HAP-1 (cell line): Measurements from ENCODE around the gene MRPS27.
"Not testable (repeated sequence)": the region's sequence is repeated elsewhere in the genome, so short reads cannot be mapped to it uniquely, and the experiment has no call there.

Experiments
- DNase-seq, 2 experiments: peaks; one replicate each; pipeline ENCODE4 v3.0.0-alpha.2; 2016 to 2020; ENCODE audit warnings: low spot score in 2 of 2
- H3K27me3 ChIP-seq: fragments of 250-450 bp; sonication (Bioruptor Pico); 2 replicates; pipeline ENCODE4 v1.5.1; 2020; ENCODE audit warnings: low read depth, mild to moderate bottlenecking, moderate library complexity
- H3K36me3 ChIP-seq: fragments of 250-450 bp; sonication (Bioruptor Pico); replicated peaks from 2 replicates; pipeline ENCODE4 v1.5.1; 2020; ENCODE audit warnings: mild to moderate bottlenecking
- H3K4me1 ChIP-seq: fragments of 250-450 bp; sonication (Bioruptor Pico); 2 replicates; pipeline ENCODE4 v1.5.1; 2020; ENCODE audit warnings: mild to moderate bottlenecking
- H3K4me3 ChIP-seq: fragments of 250-450 bp; sonication (Bioruptor Pico); 2 replicates; pipeline ENCODE4 v1.5.1; 2020; ENCODE audit warnings: mild to moderate bottlenecking, moderate library complexity
- H3K9me3 ChIP-seq: fragments of 250-450 bp; sonication (Bioruptor Pico); 2 replicates; pipeline ENCODE4 v1.5.1; 2020; ENCODE audit warnings: mild to moderate bottlenecking, moderate library complexity
- in situ Hi-C: fragments of 300-500 bp; cut with MboI; formaldehyde crosslinking; loops from 3 replicates; pipeline ENCODE4 v1.14.3; 2020; ENCODE audit warnings: low sequenced_read_pairs, inconsistent platforms, mixed read lengths

The MRPS27 gene

DNA sequence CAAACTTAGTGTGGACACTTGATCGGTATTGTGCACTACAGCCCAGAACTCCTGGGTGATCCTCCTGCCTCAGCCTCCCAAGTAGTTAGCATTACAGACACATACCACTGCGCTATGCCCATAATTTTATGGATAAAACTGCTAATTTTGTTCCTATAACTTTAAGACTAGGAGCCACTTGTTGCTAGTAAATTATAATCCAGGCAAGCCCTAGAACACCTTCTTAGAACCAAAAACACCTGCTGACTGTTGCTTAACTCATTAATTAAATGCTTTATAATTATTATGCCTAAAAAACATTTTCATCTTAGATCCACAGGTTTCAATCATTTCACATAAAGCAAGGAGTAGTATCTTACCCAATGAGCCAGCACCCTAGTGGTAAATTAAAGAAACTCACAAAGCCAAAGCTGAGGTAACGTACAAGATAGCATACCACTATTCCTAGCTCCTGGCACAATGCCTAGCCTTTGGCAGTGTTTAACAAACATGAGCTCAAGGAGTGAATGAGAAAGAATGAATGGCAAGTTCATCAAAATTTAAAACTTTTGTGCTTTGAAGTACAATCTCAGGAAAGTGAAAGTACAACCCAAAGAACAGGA, 5.4 kb downstream of the MRPS27 start:
- Histone ChIP-seq H3K36me3 (peaks cover 18% of the 10 kb centered on the region), H3K27me3 (no peaks in the 10 kb centered on the region), H3K9me3 (no peaks in the 10 kb centered on the region), H3K4me1 (peaks cover 10% of the 10 kb centered on the region), H3K4me3 (no peak overlapping the region)
- in situ Hi-C loops = loop anchor here (10.0 to 25.0 kb wide), 2 partner anchors 170 to 727 kb away; partner anchors contain the start of gene MCCC2
- DNase-seq = peak; percentile 52 to 76

DNA sequence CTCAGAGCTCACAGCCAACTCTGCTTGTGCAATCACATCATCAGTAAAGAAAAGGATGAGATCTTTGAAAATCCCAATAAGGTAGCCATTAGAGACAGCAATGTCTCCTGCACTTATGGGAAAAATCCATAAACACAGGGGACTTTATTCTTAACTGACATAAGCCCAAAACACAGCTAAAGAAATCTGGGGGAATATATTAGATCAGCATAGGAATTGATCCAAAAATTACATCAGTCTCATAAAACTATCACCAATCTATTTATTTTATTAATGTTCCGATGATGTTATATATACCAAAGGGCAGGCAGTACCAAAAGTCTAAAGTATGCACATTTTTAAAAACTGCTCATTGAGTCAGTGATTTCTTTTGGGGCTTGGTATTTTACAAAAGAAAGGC, 6.9 kb downstream of the MRPS27 start:
- Histone ChIP-seq H3K27me3 (no peaks in the 10 kb centered on the region), H3K9me3 (no peaks in the 10 kb centered on the region), H3K36me3 (peaks cover 21% of the 10 kb centered on the region), H3K4me3 (no peak overlapping the region), H3K4me1 (peaks cover 10% of the 10 kb centered on the region)
- in situ Hi-C loops = loop anchor here (10.0 to 25.0 kb wide), 2 partner anchors 168 to 726 kb away; partner anchors contain the start of gene MCCC2
- DNase-seq = no peak

DNA sequence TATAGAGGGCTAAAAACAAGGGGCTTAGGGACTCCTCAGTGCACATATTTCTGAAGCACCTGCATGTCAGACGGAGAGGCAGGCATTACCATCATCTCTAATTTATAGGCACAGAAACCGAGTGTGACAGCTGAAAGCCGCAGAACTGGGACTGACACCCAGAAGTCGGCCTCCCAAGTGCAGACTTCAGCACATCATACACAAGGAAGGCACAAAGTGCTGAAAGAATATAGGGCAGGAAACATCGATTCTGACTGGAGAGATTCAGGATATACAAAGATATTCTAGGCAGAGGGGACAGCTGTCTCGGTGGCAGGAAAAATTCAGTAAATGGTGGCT, 11.2 kb downstream of the MRPS27 start:
- H3K4me1 ChIP-seq = peaks cover 32% of the 10 kb centered on the region
- H3K4me3 ChIP-seq = no peak overlapping the region
- H3K36me3 ChIP-seq = peaks cover 16% of the 10 kb centered on the region
- in situ Hi-C loops = loop anchor here (5.0 to 25.0 kb wide), 2 partner anchors 527 to 722 kb away; partner anchors contain the start of gene MCCC2
- H3K27me3 ChIP-seq = no peaks in the 10 kb centered on the region
- DNase-seq = no peak
- no peaks in the 10 kb centered on the region for H3K9me3 ChIP-seq

DNA sequence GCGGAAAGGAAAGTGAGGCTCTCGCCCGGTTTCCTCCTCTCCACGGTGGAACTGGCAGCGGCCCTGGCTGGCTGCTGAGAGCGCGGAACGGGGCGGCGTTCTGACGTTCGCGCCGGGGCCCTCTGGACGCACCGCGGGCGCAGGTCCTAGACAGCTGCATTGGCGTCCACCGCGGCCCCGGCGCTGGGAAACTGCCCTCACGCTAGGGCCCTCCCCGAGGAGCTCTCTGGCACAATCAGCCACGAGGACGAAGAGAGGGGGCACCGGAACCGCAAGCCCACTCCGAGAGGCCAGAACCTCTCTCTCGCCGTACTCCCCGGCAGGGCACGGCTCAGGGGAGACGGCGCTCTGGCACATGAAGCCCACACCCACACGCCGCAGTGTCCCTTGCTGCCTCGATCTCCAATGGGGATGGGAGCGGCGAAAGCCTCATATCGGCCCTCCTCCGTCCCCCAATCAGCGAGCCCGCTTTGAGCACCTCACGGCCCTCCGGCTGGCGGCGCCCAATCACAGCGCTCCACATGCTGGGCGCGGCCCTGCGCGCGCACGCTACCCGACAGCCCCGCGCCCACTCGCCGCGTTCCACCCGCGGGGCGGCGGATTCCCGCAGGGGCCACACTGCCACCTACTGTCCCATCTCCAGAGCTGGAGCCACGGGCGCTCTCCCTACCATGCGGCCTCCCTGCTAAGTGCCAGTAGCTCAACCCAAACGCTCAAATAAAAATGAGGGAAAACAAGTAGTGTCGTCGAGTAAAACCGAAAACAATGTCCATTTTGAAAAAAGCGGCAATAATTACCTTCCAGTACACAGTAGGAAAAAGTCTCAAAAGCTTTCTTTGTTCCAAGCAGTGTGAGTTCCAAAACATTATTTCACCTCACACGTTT, 11.8 kb downstream of the MRPS27 start:
- H3K4me1 ChIP-seq = peaks cover 33% of the 10 kb centered on the region
- in situ Hi-C loops = loop anchor here (5.0 to 25.0 kb wide), 2 partner anchors 526 to 721 kb away; partner anchors contain the start of gene MCCC2
- peak overlapping the region; percentile 66 for H3K4me3 ChIP-seq
- DNase-seq = peak; percentile 92 to 97
- no peaks in the 10 kb centered on the region for H3K9me3 ChIP-seq
- peaks cover 16% of the 10 kb centered on the region for H3K36me3 ChIP-seq
- no peaks in the 10 kb centered on the region for H3K27me3 ChIP-seq

DNA sequence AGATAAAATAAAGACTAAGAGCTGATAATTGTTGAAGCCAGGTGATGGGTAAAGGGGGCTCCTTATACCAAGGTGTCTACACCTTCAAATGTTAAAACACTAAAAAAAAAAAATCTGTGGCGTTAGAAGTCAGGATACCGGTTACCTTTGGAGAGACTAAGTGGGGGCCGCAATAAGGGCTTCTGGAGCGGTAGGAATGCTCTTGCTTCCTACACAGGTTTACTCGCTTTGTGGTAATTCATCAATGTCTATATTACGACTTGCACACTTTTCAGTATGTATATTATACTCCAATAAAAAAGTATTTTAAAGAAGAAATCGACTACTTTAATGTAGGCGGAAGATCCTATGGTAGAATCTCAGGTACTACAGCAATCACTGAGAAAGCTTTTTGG, 12.5 kb downstream of the MRPS27 start:
- H3K9me3 ChIP-seq = no peaks in the 10 kb centered on the region
- peak overlapping the region; percentile 66 for H3K4me3 ChIP-seq
- H3K27me3 ChIP-seq = no peaks in the 10 kb centered on the region
- H3K36me3 ChIP-seq = peaks cover 12% of the 10 kb centered on the region
- H3K4me1 ChIP-seq = peaks cover 39% of the 10 kb centered on the region
- DNase-seq = no peak
- in situ Hi-C loops = loop anchor here (5.0 to 25.0 kb wide), 2 partner anchors 525 to 720 kb away; partner anchors contain the start of gene MCCC2

DNA sequence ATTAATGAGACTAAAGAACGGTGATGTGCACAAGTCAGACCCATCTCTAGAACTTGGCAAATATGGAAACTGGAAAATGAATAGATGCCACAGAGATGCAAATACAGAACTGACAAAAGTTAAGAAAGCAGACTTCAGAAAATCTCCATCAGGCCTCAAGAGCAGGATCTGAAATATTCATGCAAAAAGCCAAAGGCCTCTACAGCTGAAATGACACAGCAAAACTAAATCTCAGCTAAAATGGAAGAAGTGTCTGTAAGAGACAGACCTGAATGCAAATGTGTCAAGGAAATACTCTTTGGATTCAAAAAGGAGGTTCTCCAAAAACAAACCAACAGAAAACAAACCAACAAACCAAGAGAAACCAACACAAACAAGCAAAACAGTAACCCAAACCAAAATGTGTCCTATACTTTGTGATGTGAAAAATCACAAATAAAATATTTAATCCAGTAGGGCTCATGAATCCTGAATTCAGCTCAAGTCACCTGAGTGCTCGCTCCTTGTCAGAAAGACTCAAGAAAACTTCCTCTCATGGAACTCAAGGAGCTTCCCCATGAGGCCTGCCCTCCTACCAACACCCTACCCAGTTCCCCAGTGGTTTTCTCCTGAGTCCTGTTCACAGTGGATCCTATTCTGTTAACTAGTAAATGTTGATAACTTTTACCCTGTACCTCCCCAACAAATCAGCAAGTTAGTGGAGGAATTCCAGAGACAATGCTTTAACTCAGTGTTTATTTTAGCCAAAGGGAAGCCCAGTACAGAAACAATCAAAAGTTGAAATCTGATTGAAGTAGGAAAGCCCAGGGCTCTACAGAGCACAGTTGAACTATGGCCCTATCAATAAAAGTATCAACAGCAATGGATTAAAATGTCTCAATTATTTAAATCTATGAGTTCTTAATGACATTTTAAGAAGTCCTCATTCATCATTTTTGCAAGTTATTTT, 14.6 kb downstream of the MRPS27 start:
- no peak overlapping the region for H3K4me3 ChIP-seq
- peak in 1 of 2 experiments; percentile 18 for DNase-seq
- in situ Hi-C loops = loop anchor here (5.0 to 25.0 kb wide), 2 partner anchors 523 to 718 kb away; partner anchors contain the start of gene MCCC2
- no peaks in the 10 kb centered on the region for H3K9me3 ChIP-seq
- no peaks in the 10 kb centered on the region for H3K27me3 ChIP-seq
- peaks cover 8% of the 10 kb centered on the region for H3K36me3 ChIP-seq
- peaks cover 58% of the 10 kb centered on the region for H3K4me1 ChIP-seq

DNA sequence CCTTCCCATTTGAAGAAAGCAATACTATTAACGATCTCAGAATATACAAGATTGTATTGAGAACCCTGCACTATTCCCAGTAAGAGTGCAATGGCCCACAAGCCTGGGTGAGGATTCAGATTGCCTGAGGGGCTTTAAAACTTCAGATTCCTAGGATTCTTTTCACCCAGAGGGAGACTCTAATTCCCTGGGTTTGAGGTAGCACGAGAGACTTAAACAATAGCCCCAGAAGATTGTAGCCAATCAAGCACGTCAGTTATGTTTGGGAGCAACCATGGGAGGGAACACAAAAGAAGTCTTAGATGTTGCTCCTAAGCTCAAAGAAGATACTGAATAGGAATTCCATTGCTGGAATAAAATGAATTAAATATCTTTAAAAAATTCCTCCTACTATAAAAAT, 17.9 kb downstream of the MRPS27 start:
- Histone ChIP-seq H3K4me1 (peaks cover 52% of the 10 kb centered on the region), H3K27me3 (no peaks in the 10 kb centered on the region), H3K9me3 (no peaks in the 10 kb centered on the region), H3K36me3 (no peaks in the 10 kb centered on the region; the same call in 1 of the 2 replicates), H3K4me3 (no peak overlapping the region)
- DNase-seq = peak; percentile 66 to 95
- in situ Hi-C loops = loop anchor here (25.0 kb wide), 1 partner anchor 715 kb away; the partner anchor contains the start of gene MCCC2

DNA sequence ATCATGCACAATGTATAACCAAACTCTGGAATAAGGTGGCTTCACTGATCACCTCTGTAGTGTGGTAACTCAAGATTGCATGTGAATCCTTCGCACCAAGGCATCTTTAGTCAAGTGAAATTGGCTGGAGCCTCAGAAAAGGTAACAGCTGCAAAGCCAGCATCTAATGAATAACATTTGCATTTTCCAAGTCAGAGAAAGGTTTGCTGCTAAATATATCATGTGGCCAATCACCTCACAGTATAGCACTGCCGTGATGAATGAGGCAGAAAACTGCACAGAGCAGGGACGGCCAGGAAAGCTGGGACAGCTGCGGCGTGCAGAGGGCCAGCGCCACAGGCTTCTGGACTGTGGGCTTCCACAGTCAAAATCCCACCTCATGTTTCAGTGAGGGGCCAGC, 18.5 kb downstream of the MRPS27 start:
- in situ Hi-C loops = loop anchor here (25.0 kb wide), 1 partner anchor 714 kb away; the partner anchor contains the start of gene MCCC2
- peaks cover 3% of the 10 kb centered on the region; the same call in 1 of the 2 replicates for H3K36me3 ChIP-seq
- peaks cover 50% of the 10 kb centered on the region for H3K4me1 ChIP-seq
- H3K27me3 ChIP-seq = no peaks in the 10 kb centered on the region
- no peak overlapping the region for H3K4me3 ChIP-seq
- DNase-seq = peak; percentile 43 to 44
- H3K9me3 ChIP-seq = no peaks in the 10 kb centered on the region

DNA sequence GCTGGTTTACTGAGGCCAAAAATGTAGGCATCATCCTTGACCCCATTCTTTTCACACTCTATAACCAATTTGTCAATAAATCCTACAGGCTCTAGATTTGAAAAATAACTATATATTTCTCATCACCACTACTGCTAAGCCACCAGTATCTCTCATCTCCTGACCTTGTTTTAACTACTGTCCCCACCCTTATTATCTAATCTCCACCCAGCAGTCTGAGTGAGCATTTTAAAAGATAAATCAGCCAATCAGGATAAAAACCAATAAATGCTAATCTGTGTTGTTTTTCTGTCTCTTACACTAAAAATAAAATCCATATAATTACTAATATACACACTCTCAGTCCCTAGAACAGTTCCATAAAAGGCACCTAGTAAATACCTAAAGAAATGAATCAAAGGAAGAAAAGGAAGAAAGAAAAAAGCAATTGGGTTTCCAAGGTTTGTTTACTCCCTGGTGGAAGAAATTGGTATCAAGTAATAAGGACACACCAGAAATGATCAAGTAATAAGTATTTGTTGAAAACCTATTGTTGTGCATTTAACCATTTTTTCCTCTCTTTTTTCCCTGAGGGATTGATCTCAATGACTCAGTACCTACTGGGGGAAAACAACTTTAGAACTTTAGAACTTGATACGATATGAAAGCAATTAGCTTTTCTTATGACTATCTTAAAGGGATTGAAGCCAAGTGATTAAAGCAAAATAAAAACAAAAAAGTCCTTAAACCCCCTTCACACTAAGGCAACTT, 19.3 kb downstream of the MRPS27 start:
- Histone ChIP-seq H3K9me3 (no peaks in the 10 kb centered on the region), H3K36me3 (peaks cover 3% of the 10 kb centered on the region), H3K4me1 (peaks cover 52% of the 10 kb centered on the region), H3K4me3 (no peak overlapping the region), H3K27me3 (no peaks in the 10 kb centered on the region)
- no peak for DNase-seq
- in situ Hi-C loops = loop anchor here (25.0 kb wide), 1 partner anchor 713 kb away; the partner anchor contains the start of gene MCCC2

DNA sequence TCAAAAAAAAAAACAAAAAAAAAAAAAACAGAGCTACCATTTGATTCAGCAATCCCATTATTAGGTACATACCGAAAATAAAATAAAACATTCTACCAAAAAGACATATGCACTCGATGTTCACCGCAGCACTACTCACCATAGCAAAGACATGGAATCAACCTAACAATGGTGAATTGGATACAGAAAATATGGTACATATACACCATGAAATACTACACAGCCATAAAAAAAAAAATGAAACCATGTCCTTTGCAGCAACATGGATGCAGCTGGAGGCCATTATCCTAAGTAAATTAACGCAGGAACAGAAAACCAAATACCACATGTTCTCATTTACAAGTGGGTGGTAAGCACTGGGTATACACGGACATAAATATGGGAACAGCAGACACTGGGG, 21.3 kb downstream of the MRPS27 start:
- peaks cover 38% of the 10 kb centered on the region for H3K4me1 ChIP-seq
- H3K9me3 ChIP-seq = no peaks in the 10 kb centered on the region
- no peaks in the 10 kb centered on the region for H3K27me3 ChIP-seq
- in situ Hi-C loops = no loop called here
- H3K4me3 ChIP-seq = no peak overlapping the region
- no peak for DNase-seq
- peaks cover 10% of the 10 kb centered on the region for H3K36me3 ChIP-seq

DNA sequence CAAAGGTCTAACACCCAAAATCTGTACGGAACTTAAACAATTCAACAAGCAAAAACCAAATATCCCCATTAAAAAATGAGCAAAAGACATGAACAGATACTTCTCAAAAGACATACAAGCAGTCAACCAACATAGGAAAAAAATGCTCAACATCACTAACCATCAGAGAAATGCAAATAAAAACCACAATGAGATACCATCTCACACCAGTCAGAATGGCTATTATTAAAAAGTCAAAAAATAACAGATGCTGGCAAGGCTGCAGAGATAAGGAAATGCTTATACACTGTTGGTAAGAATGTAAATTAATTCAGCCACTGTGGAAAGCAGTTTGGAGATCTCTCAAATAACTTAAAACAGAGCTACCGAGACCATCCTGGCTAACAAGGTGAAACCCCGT, 21.9 kb downstream of the MRPS27 start:
- H3K27me3 ChIP-seq, H3K4me3 ChIP-seq, H3K9me3 ChIP-seq, DNase-seq, in situ Hi-C loops: not testable (repeated sequence)
- Histone ChIP-seq H3K36me3 (peaks cover 14% of the 10 kb centered on the region), H3K4me1 (peaks cover 36% of the 10 kb centered on the region)

DNA sequence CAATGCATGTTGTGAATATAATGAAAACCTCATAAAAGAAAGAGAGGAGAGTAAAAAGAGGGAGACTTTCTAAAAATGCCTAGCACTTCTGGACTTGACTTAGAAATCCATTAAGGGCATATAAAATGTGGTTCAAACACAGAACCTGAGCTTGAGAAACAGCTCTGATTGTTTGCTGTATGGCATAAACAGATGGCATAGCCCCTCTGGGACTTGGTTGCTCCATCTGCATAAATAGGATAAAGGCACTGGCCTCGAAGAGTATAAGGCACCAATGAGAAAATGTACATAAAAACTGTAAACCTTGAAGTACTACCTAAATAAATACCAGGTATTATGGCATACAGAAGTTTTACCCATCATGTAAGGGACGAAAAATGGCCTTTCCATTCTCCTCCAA, 23.8 kb downstream of the MRPS27 start:
- H3K27me3 ChIP-seq = no peaks in the 10 kb centered on the region
- no peak overlapping the region for H3K4me3 ChIP-seq
- in situ Hi-C loops = no loop called here
- peaks cover 19% of the 10 kb centered on the region for H3K4me1 ChIP-seq
- no peaks in the 10 kb centered on the region for H3K9me3 ChIP-seq
- H3K36me3 ChIP-seq = peaks cover 16% of the 10 kb centered on the region
- DNase-seq = peak in 1 of 2 experiments; percentile 9
